GM18505 (cell line): ENCODE data around the gene RPTOR.
"Not testable (repeated sequence)": the region's sequence is repeated elsewhere in the genome, so short reads cannot be mapped to it uniquely, and the experiment has no call there.

Experiments
- ATAC-seq: cut with Tn5 transposase; IDR thresholded peaks from one replicate; pipeline ENCODE4 v1.9.1; 2021; ENCODE audit not compliant: unreplicated experiment
- POLR2A ChIP-seq: IDR thresholded peaks from 4 replicates; pipeline ENCODE4 v1.6.1; 2011; ENCODE audit warnings: borderline replicate concordance; ENCODE audit not compliant: insufficient read depth, insufficient read length; ENCODE audit errors: extremely low read depth

RPTOR gene

GRCh38 chr17:80795090-80795580 is 250.5 kb downstream of the RPTOR start:
- TF ChIP-seq POLR2A = no peak
- no peak for ATAC-seq

GRCh38 chr17:80795754-80796153 is 251.1 kb downstream of the RPTOR start:
- no peak for ATAC-seq
- TF ChIP-seq POLR2A = no peak

- TF ChIP-seq POLR2A = no peak
- no peak for ATAC-seq
These were observed 251.8 kb downstream of the RPTOR start for GRCh38 chr17:80796430-80796861.

- ATAC-seq = not testable (repeated sequence)
These were observed 252.6 kb downstream of the RPTOR start for GRCh38 chr17:80797222-80797621.

- no peak for TF ChIP-seq POLR2A
- ATAC-seq = no peak
These were observed 253.3 kb downstream of the RPTOR start for GRCh38 chr17:80797741-80798594.

GRCh38 chr17:80798595-80799537 is 254.2 kb downstream of the RPTOR start:
- no peak for TF ChIP-seq POLR2A
- no peak for ATAC-seq

- TF ChIP-seq POLR2A = no peak
- ATAC-seq = no peak
These were observed 255.2 kb downstream of the RPTOR start for GRCh38 chr17:80799538-80800480.

- ATAC-seq = no peak
- TF ChIP-seq POLR2A = no peak
These were observed 256.1 kb downstream of the RPTOR start for GRCh38 chr17:80800481-80801391.

GRCh38 chr17:80802626-80803450 is 258.2 kb downstream of the RPTOR start:
- no peak for TF ChIP-seq POLR2A
- ATAC-seq = no peak

GRCh38 chr17:80803451-80804428 is 259.1 kb downstream of the RPTOR start:
- TF ChIP-seq POLR2A = no peak
- no peak for ATAC-seq
